Stomach (tissue), 4 donors: ENCODE measurements around the gene GPATCH1.

Experiments used
- POLR2A ChIP-seq, 4 donors: fragments of 450-650 bp; IDR thresholded peaks; one replicate each; pipeline ENCODE4 v1.6.1; 2016; ENCODE audit warnings: antibody characterized with exemption in 4 of 4, control low read depth in 2 of 4, mild to moderate bottlenecking in 1 of 4, moderate library complexity in 1 of 4
- TF ChIP-seq, protein P1 (sequence below), 7 experiments: fragments of 450-650 bp in 4 of 7; fragments of 200-600 bp in 3 of 7; sonication (generic) in 3 of 7; IDR thresholded peaks; one replicate each; pipeline ENCODE4 v1.5.1; 2016 to 2019; ENCODE audit warnings: antibody characterized with exemption in 7 of 7, control low read depth in 2 of 7, mild to moderate bottlenecking in 1 of 7

- TF ChIP-seq, protein P1, sequence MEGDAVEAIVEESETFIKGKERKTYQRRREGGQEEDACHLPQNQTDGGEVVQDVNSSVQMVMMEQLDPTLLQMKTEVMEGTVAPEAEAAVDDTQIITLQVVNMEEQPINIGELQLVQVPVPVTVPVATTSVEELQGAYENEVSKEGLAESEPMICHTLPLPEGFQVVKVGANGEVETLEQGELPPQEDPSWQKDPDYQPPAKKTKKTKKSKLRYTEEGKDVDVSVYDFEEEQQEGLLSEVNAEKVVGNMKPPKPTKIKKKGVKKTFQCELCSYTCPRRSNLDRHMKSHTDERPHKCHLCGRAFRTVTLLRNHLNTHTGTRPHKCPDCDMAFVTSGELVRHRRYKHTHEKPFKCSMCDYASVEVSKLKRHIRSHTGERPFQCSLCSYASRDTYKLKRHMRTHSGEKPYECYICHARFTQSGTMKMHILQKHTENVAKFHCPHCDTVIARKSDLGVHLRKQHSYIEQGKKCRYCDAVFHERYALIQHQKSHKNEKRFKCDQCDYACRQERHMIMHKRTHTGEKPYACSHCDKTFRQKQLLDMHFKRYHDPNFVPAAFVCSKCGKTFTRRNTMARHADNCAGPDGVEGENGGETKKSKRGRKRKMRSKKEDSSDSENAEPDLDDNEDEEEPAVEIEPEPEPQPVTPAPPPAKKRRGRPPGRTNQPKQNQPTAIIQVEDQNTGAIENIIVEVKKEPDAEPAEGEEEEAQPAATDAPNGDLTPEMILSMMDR (IDR thresholded peaks at IDR 0.05), result no peak
- no peak for TF ChIP-seq POLR2A (IDR thresholded peaks at IDR 0.05)
Measured at GRCh38 chr19:33117501-33117900, 36.5 kb downstream of the GPATCH1 start.
